H9 (cell line): ENCODE data around the gene CDK8. TPM values are rescaled to one million over a fixed set of nuclear protein-coding genes. Genes with fewer than 3 reads are reported as not detected.

ENCODE experiments used
- DNase-seq: peaks from one replicate; pipeline ENCODE4 v3.0.0-alpha.2; 2017
- H2AFZ ChIP-seq: one replicate; pipeline ENCODE4 v1.6.1; 2013; ENCODE audit warnings: mild to moderate bottlenecking, low read length, control low read depth, moderate library complexity
- H2AK5ac ChIP-seq: 2 replicates; pipeline ENCODE4 v1.6.1; 2013; ENCODE audit warnings: low read length, control low read depth, mixed read lengths; ENCODE audit not compliant: insufficient read length
- H2BK120ac ChIP-seq: one replicate; pipeline ENCODE4 v1.6.1; 2013; ENCODE audit warnings: low read depth, mild to moderate bottlenecking, low read length, control low read depth, inconsistent platforms; ENCODE audit not compliant: poor library complexity, severe bottlenecking
- H2BK12ac ChIP-seq: 2 replicates; pipeline ENCODE4 v1.6.1; 2013; ENCODE audit warnings: low read length, control low read depth, mixed read lengths, low read depth; ENCODE audit not compliant: insufficient read length
- H2BK15ac ChIP-seq: 2 replicates; pipeline ENCODE4 v1.6.1; 2013; ENCODE audit warnings: low read depth, low read length, control low read depth
- H2BK20ac ChIP-seq: one replicate; pipeline ENCODE4 v1.6.1; 2013; ENCODE audit warnings: low read depth, mild to moderate bottlenecking, low read length, control low read depth, inconsistent platforms; ENCODE audit not compliant: poor library complexity, severe bottlenecking
- H2BK5ac ChIP-seq: 2 replicates; pipeline ENCODE4 v1.6.1; 2013; ENCODE audit warnings: low read length, control low read depth, mixed read lengths; ENCODE audit not compliant: insufficient read length
- H3K14ac ChIP-seq: 2 replicates; pipeline ENCODE4 v1.6.1; 2013; ENCODE audit warnings: low read length, control low read depth; ENCODE audit not compliant: insufficient read depth
- H3K18ac ChIP-seq: 2 replicates; pipeline ENCODE4 v1.6.1; 2013; ENCODE audit warnings: low read depth, mild to moderate bottlenecking, mixed read lengths, low read length, control low read depth; ENCODE audit not compliant: insufficient read length
- H3K23ac ChIP-seq: 2 replicates; pipeline ENCODE4 v1.6.1; 2013; ENCODE audit warnings: low read length, control low read depth, mixed read lengths, low read depth; ENCODE audit not compliant: insufficient read length
- H3K23me2 ChIP-seq: 2 replicates; pipeline ENCODE4 v1.6.1; 2013; ENCODE audit warnings: low read depth, mild to moderate bottlenecking, mixed read lengths, low read length, control low read depth; ENCODE audit not compliant: insufficient read length, poor library complexity, severe bottlenecking
- H3K27ac ChIP-seq: 2 replicates; pipeline ENCODE4 v1.5.1; 2013; ENCODE audit warnings: low read length, control low read depth, mixed read lengths, low read depth; ENCODE audit not compliant: insufficient read length
- H3K27me3 ChIP-seq: 2 replicates; pipeline ENCODE4 v1.6.1; 2013; ENCODE audit warnings: low read length, control low read depth, inconsistent platforms; ENCODE audit not compliant: insufficient read depth
- H3K4ac ChIP-seq: 2 replicates; pipeline ENCODE4 v1.6.1; 2013; ENCODE audit warnings: low read depth, mild to moderate bottlenecking, control low read depth, inconsistent platforms, low read length, moderate library complexity
- H3K4me1 ChIP-seq: 2 replicates; pipeline ENCODE4 v1.6.1; 2013; ENCODE audit warnings: low read length, control low read depth, inconsistent platforms; ENCODE audit not compliant: insufficient read depth
- H3K4me2 ChIP-seq: 2 replicates; pipeline ENCODE4 v1.6.1; 2013; ENCODE audit warnings: low read length, control low read depth, mixed read lengths; ENCODE audit not compliant: insufficient read length, insufficient read depth
- H3K56ac ChIP-seq: 2 replicates; pipeline ENCODE4 v1.6.1; 2013; ENCODE audit warnings: low read depth, mild to moderate bottlenecking, mixed read lengths, low read length, control low read depth; ENCODE audit not compliant: insufficient read length
- H3K79me1 ChIP-seq: 2 replicates; pipeline ENCODE4 v1.6.1; 2013; ENCODE audit warnings: low read depth, mild to moderate bottlenecking, moderate library complexity, low read length, control low read depth, inconsistent platforms; ENCODE audit not compliant: insufficient read depth, poor library complexity, severe bottlenecking
- H3K79me2 ChIP-seq: 2 replicates; pipeline ENCODE4 v1.6.1; 2013; ENCODE audit warnings: low read length, control low read depth, inconsistent platforms; ENCODE audit not compliant: insufficient read depth
- H3K9ac ChIP-seq: 2 replicates; pipeline ENCODE4 v1.6.1; 2013; ENCODE audit warnings: low read length, control low read depth, mixed read lengths; ENCODE audit not compliant: insufficient read length; ENCODE audit errors: extremely low read depth
- H3K9me3 ChIP-seq: one replicate; pipeline ENCODE4 v1.6.1; 2013; ENCODE audit warnings: low read depth, low read length, inconsistent platforms; ENCODE audit not compliant: control insufficient read depth
- H3T11ph ChIP-seq: one replicate; pipeline ENCODE4 v1.6.1; 2013; ENCODE audit warnings: mild to moderate bottlenecking, low read length, control low read depth, inconsistent platforms
- H4K20me1 ChIP-seq: one replicate; pipeline ENCODE4 v1.6.1; 2013; ENCODE audit not compliant: control insufficient read depth, insufficient read length, insufficient read depth
- H4K5ac ChIP-seq: 2 replicates; pipeline ENCODE4 v1.6.1; 2013; ENCODE audit warnings: low read depth, mild to moderate bottlenecking, mixed read lengths, low read length, control low read depth; ENCODE audit not compliant: insufficient read length
- H4K8ac ChIP-seq: replicated peaks from 2 replicates; pipeline ENCODE4 v1.6.1; 2013; ENCODE audit warnings: low read length, control low read depth, mixed read lengths, low read depth; ENCODE audit not compliant: insufficient read length
- H4K91ac ChIP-seq: 2 replicates; pipeline ENCODE4 v1.6.1; 2013; ENCODE audit warnings: low read depth, mild to moderate bottlenecking, moderate library complexity, mixed read lengths, low read length, control low read depth; ENCODE audit not compliant: insufficient read length
- H3K27ac Mint-ChIP-seq, 3 experiments: 2 replicates in 2 of 3; 3 replicates in 1 of 3; pipeline ENCODE4 v1.8.0; 2020 to 2021; ENCODE audit warnings: mixed read lengths in 3 of 3, mild to moderate bottlenecking in 1 of 3, moderate library complexity in 1 of 3
- H3K27me3 Mint-ChIP-seq: 2 replicates; pipeline ENCODE4 v1.8.0; 2021; ENCODE audit warnings: low read depth, mild to moderate bottlenecking, moderate library complexity, mixed read lengths
- H3K36me3 Mint-ChIP-seq, 3 experiments: 2 replicates in 2 of 3; 3 replicates in 1 of 3; pipeline ENCODE4 v1.8.0; 2020 to 2021; ENCODE audit warnings: low read depth in 3 of 3, mixed read lengths in 3 of 3; ENCODE audit not compliant: insufficient read depth in 1 of 3
- H3K4me1 Mint-ChIP-seq, 2 experiments: 2 replicates each; pipeline ENCODE4 v1.8.0; 2020; ENCODE audit warnings: mixed read lengths in 2 of 2
- H3K4me3 Mint-ChIP-seq, 2 experiments: 2 replicates in 1 of 2; 3 replicates in 1 of 2; pipeline ENCODE4 v1.8.0; 2020 to 2021; ENCODE audit warnings: mild to moderate bottlenecking in 2 of 2, mixed read lengths in 2 of 2, moderate library complexity in 1 of 2
- H3K9me3 Mint-ChIP-seq, 2 experiments: 2 replicates in 1 of 2; 3 replicates in 1 of 2; pipeline ENCODE4 v1.8.0; 2020; ENCODE audit warnings: mild to moderate bottlenecking in 2 of 2, mixed read lengths in 2 of 2, moderate library complexity in 1 of 2
- CTCF ChIP-seq: fragments of 200-600 bp; sonication (generic); conservative IDR thresholded peaks from 3 replicates; pipeline ENCODE4 v1.8.0; 2021; ENCODE audit warnings: antibody characterized with exemption, mild to moderate bottlenecking
- WGBS: extraction: QIAGEN DNeasy Blood & Tissue Kit; methylation state at CpG from one replicate; pipeline ENCODE4 v1.1.7; 2013; ENCODE audit warnings: missing lambda C conversion rate, low lambda C conversion rate, mixed read lengths; ENCODE audit not compliant: insufficient read length; ENCODE audit errors: extremely low coverage; 5-methylcytosine and 5-hydroxymethylcytosine counted together
- total RNA-seq: library from RNA; stranded (reverse); gene quantifications from 2 replicates; pipeline ENCODE4 v1.2.1, GENCODE V29; 2021

CDK8 gene
- total RNA-seq, 1 experiment from 2014 or later: 18.1 TPM

GRCh38 chr13:26362261-26362660 is 108.3 kb downstream of the CDK8 start:
- H3K4me1 Mint-ChIP-seq: no peaks in the 10 kb centered on the region
- Histone ChIP-seq H2AK5ac (no peak overlapping the region), H2BK20ac (no peak overlapping the region), H4K20me1 (no peaks in the 10 kb centered on the region), H4K5ac (no peak overlapping the region), H3K4me2 (no peak overlapping the region), H2BK5ac (no peak overlapping the region), H3T11ph (no peak overlapping the region), H3K23me2 (no peaks in the 10 kb centered on the region), H3K27ac (no peak overlapping the region), H3K9me3 (no peaks in the 10 kb centered on the region), H3K56ac (no peak overlapping the region), H3K4me1 (no peaks in the 10 kb centered on the region), H2AFZ (no peak overlapping the region), H3K23ac (no peak overlapping the region), H2BK15ac (no peak overlapping the region), H2BK12ac (no peak overlapping the region), H4K8ac (no peak overlapping the region), H3K79me1 (no peaks in the 10 kb centered on the region), H4K91ac (no peak overlapping the region), H3K18ac (no peak overlapping the region), H3K14ac (no peak overlapping the region), H3K9ac (no peak overlapping the region), H3K79me2 (no peaks in the 10 kb centered on the region), H2BK120ac (no peak overlapping the region), H3K4ac (no peak overlapping the region), H3K27me3 (no peaks in the 10 kb centered on the region)
- no peak overlapping the region for H3K27ac Mint-ChIP-seq
- peaks cover 3 to 6% (median 4%) of the 10 kb centered on the region in 3 experiments; a peak in 6 of 7 replicates for H3K36me3 Mint-ChIP-seq
- H3K9me3 Mint-ChIP-seq: no peaks in the 10 kb centered on the region
- WGBS: no CpG with 5 or more reads among the region's 2 CpGs
- no peak for TF ChIP-seq CTCF
- no peak overlapping the region for H3K4me3 Mint-ChIP-seq
- H3K27me3 Mint-ChIP-seq: no peaks in the 10 kb centered on the region
- no peak for DNase-seq
